NB4 (cell line): Measurements from ENCODE around the gene RERE.

ENCODE experiments used
- DNase-seq: peaks from one replicate; pipeline ENCODE4 v3.0.0; 2010; ENCODE audit warnings: low read depth
- H3K4me3 ChIP-seq: one replicate; pipeline ENCODE4 v1.5.1; 2011; ENCODE audit warnings: mild to moderate bottlenecking, low read depth, low read length, moderate library complexity
- MYC ChIP-seq: IDR thresholded peaks from 2 replicates; pipeline ENCODE4 v1.6.1; 2011; ENCODE audit warnings: low read depth, low read length
- POLR2A ChIP-seq: IDR thresholded peaks from 2 replicates; pipeline ENCODE4 v1.6.1; 2011; ENCODE audit warnings: mild to moderate bottlenecking; ENCODE audit not compliant: insufficient read length; ENCODE audit errors: extremely low read depth
- TF ChIP-seq, protein P1 (sequence below): IDR thresholded peaks from 2 replicates; pipeline ENCODE4 v1.6.1; 2011; ENCODE audit warnings: low read depth, low read length
- TF ChIP-seq, protein P2 (sequence below): IDR thresholded peaks from one replicate; pipeline ENCODE4 v1.5.1; 2012; ENCODE audit warnings: low read depth, low read length

The RERE gene

DNA sequence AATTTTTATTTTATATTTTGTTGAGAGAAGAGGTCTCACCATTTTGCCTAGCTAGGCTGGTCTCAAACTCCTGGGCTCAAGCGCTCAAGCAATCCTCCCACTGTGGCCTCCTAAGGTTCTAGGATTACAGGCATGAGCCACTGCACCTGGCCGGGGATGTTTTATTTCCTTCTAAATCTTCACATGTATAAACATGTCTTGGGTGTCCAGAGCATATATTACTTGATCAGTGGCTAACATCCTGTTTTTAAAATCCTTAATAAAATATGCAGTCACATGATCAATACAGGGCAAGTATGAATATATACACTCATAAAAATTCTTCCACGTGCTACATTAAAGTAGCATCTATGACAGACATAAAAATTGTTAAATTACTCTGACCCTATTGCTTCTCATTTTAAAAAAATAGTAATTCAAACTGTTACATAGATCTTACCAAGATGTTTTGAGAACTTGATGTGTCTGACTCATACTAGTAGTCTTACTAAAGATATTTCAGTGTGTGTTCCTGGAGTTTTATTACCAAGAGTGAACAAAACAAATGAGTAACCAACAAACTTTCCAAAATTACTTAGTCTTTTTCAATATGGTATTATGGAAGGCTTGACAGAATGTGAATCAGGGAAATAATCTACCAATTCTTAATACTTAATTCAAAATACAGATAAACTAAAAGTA is 277.0 kb downstream of the RERE start:
- DNase-seq, result no peak
- no peak overlapping the region for H3K4me3 ChIP-seq
- TF ChIP-seq, protein P1, sequence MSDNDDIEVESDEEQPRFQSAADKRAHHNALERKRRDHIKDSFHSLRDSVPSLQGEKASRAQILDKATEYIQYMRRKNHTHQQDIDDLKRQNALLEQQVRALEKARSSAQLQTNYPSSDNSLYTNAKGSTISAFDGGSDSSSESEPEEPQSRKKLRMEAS, result no peak

DNA sequence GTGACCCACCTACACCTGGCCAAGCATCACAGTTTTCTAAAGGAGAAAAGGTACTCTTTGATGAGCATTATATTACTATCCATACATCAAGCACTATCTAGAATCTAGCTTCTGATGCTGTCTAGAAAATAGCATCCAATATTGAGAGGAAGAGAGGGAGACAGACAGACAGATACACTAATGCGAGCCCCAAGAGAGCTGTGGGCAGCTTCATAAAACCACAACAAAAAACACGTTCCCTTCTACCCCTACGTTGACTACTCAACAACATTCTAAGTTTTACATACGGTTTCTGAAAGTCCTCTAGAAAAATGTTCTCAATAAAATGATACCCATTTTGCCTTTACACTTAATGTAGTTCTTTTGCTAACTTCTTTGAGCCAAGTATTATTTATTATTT is 277.8 kb downstream of the RERE start:
- peak; percentile 74 for DNase-seq
- TF ChIP-seq, protein P1, result no peak
- TF ChIP-seq, protein P2, sequence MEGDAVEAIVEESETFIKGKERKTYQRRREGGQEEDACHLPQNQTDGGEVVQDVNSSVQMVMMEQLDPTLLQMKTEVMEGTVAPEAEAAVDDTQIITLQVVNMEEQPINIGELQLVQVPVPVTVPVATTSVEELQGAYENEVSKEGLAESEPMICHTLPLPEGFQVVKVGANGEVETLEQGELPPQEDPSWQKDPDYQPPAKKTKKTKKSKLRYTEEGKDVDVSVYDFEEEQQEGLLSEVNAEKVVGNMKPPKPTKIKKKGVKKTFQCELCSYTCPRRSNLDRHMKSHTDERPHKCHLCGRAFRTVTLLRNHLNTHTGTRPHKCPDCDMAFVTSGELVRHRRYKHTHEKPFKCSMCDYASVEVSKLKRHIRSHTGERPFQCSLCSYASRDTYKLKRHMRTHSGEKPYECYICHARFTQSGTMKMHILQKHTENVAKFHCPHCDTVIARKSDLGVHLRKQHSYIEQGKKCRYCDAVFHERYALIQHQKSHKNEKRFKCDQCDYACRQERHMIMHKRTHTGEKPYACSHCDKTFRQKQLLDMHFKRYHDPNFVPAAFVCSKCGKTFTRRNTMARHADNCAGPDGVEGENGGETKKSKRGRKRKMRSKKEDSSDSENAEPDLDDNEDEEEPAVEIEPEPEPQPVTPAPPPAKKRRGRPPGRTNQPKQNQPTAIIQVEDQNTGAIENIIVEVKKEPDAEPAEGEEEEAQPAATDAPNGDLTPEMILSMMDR, result no peak
- no peak for TF ChIP-seq POLR2A
- no peak for TF ChIP-seq MYC
- H3K4me3 ChIP-seq, result no peak overlapping the region

DNA sequence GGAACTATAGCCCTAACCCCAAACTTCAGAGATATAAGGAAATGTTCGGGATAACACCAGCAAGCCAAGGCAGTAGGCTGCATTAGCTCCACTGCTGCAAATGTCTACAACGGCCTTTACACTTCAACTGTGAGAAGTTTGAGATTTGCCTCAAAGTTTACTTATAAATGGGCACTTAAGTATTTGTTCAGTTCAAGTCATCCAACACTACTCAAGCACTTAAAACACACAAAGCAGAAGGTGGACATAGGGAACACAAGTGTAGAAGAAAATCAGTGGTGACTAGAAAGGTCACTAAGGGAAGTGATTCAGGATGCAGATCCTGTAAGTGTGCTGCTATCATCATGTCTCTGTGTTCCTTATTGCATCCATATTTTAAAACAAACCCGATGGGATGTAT is 278.9 kb downstream of the RERE start:
- no peak for DNase-seq
- TF ChIP-seq, protein P2, result no peak
- TF ChIP-seq POLR2A (no peak), MYC (no peak)
- TF ChIP-seq, protein P1, result no peak
- H3K4me3 ChIP-seq, result no peak overlapping the region

DNA sequence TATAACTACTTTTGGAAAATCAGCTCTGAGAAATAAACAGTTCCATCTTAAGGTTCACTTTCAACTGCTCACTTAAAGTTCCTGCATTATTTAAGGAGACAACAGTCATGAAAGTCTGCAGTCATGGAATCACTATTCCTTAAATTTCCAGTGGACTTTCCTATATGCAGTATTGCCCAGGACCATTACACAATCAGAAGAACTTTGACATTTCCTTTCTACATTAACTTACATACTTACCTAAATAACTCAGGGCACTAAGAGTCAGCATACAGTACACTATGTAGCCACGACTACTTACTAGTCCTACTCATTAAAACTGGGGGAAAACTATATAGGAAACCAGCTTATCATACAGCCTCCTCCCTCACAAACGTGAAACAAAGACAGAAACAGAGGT is 279.4 kb downstream of the RERE start:
- no peak overlapping the region for H3K4me3 ChIP-seq
- TF ChIP-seq, protein P1, result no peak
- TF ChIP-seq, protein P2, result no peak
- TF ChIP-seq POLR2A (no peak), MYC (no peak)
- DNase-seq, result no peak

DNA sequence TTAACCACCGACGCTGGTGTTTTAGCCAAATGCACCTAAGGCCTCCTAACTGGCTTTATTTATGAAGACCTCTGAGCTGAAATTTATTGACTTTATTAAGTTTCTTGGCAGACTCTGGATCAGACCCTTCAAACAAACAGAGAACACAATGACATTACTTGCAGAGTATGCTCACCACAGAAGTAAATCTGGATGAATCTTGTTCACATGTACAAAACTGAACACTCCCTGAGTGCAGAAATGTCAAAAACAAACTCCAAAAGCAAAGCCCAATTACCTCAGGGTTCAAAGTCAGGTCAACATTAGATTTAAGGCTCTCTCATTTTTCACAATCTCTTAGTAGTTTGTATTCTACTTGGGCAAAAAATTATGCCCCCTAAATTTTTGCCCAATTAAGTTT is 280.9 kb downstream of the RERE start:
- TF ChIP-seq POLR2A, result no peak
- DNase-seq, result no peak
- H3K4me3 ChIP-seq, result no peak overlapping the region

DNA sequence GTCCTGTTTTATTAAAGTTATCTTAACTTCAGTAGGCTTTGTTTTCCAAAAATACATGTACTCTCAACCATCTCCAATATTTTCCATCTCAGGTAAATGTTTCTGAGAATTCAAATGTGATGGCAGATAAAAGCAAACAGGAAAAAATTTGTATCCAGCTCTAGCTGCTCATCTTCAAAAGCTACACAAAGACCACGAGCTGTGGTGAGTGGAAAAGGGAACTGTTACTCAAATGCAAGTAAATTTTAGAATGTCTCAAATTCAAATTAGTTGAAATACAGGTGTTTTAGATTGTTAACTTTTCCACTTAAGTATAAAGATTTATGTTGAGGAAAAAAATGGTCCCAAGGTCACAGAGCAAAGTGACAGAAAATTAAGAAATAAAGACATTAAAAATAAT is 283.5 kb downstream of the RERE start:
- TF ChIP-seq, protein P1, result no peak
- TF ChIP-seq, protein P2, result no peak
- TF ChIP-seq POLR2A, result no peak
- no peak for TF ChIP-seq MYC
- no peak for DNase-seq
- no peak overlapping the region for H3K4me3 ChIP-seq

DNA sequence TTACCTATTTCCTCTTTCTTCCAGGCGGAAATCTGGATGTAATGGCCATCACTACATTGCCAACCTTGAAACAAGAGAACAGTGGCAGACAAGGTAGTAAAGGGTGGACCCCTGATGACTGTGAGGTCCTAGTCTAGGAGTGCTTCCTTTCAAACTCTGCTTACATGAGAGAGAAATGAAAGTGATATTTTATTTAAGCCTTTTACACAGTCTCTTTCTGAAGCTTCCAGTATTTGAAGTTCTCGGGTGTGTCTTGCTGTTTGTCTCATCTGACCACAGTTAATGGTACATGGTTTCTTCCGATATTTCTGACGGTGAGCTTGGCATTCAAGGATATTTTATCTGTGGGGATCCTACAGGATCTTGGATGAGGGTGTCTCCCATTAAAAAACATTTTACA is 284.3 kb downstream of the RERE start:
- DNase-seq, result no peak
- TF ChIP-seq, protein P1, result no peak
- TF ChIP-seq MYC, result no peak
- no peak for TF ChIP-seq POLR2A
- TF ChIP-seq, protein P2, result no peak
- no peak overlapping the region for H3K4me3 ChIP-seq
